K562 (cell line): ENCODE data around the gene RILP. TPM values are rescaled to one million over a fixed set of nuclear protein-coding genes. Genes with fewer than 3 reads are reported as not detected.
A peak's percentile ranks its signal among the peaks of the same experiment; 100 is the strongest.

ENCODE experiments used
- ARID1B ChIP-seq: fragments of 450-650 bp; IDR thresholded peaks from 2 replicates; pipeline ENCODE4 v1.6.1; 2016; ENCODE audit warnings: antibody characterized with exemption, mild to moderate bottlenecking, inconsistent platforms
- BCOR ChIP-seq: fragments of 450-650 bp; IDR thresholded peaks from 2 replicates; pipeline ENCODE4 v1.6.1; 2016
- BHLHE40 ChIP-seq: IDR thresholded peaks from 2 replicates; pipeline ENCODE4 v1.6.1; 2011; ENCODE audit warnings: low read length, improper control_type of control experiment
- CBFA2T2 ChIP-seq: fragments of 450-650 bp; conservative IDR thresholded peaks from 2 replicates; pipeline ENCODE4 v1.6.1; 2017; ENCODE audit warnings: mild to moderate bottlenecking
- CBFA2T3 ChIP-seq: fragments of 450-650 bp; IDR thresholded peaks from 2 replicates; pipeline ENCODE4 v1.6.1; 2017
- CREM ChIP-seq: IDR thresholded peaks from 2 replicates; pipeline ENCODE4 v1.6.1; 2014; ENCODE audit warnings: antibody characterized with exemption, low read depth
- EP300 ChIP-seq: IDR thresholded peaks from 2 replicates; pipeline ENCODE4 v1.6.1; 2012; ENCODE audit warnings: low read length, improper control_type of control experiment
- GATA2 ChIP-seq: sonication (generic); formaldehyde crosslinking; IDR thresholded peaks from 2 replicates; pipeline ENCODE4 v1.4.0; 2020; ENCODE audit warnings: mild to moderate bottlenecking, missing genetic modification reagents
- HBP1 ChIP-seq: fragments of 450-650 bp; formaldehyde crosslinking; IDR thresholded peaks from 2 replicates; pipeline ENCODE4 v1.4.0; 2022; ENCODE audit warnings: missing genetic modification characterization
- KDM1A ChIP-seq, 2 experiments: fragments of 450-650 bp; IDR thresholded peaks; 2 replicates each; pipeline ENCODE4 v1.6.1; 2016; ENCODE audit warnings: mild to moderate bottlenecking in 2 of 2
- L3MBTL2 ChIP-seq: fragments of 450-650 bp; IDR thresholded peaks from 2 replicates; pipeline ENCODE4 v1.6.1; 2016; ENCODE audit warnings: mild to moderate bottlenecking, moderate library complexity
- MAFG ChIP-seq: fragments of 450-650 bp; conservative IDR thresholded peaks from 2 replicates; pipeline ENCODE4 v1.6.1; 2016; ENCODE audit warnings: missing genetic modification characterization, missing compliant biosample characterization
- NCOR1 ChIP-seq: fragments of 450-650 bp; IDR thresholded peaks from 2 replicates; pipeline ENCODE4 v1.6.1; 2016; ENCODE audit warnings: mild to moderate bottlenecking, moderate library complexity
- NFIC ChIP-seq: fragments of 450-650 bp; IDR thresholded peaks from 2 replicates; pipeline ENCODE4 v1.6.1; 2017; ENCODE audit warnings: mild to moderate bottlenecking, inconsistent platforms
- RCOR1 ChIP-seq, 2 experiments: IDR thresholded peaks; 2 replicates each; pipeline ENCODE4 v1.6.1; 2012; ENCODE audit warnings: low read depth in 2 of 2, low read length in 2 of 2, borderline replicate concordance in 1 of 2, improper control_type of control experiment in 1 of 2
- SFPQ ChIP-seq: fragments of 200-400 bp; formaldehyde crosslinking; IDR thresholded peaks from 2 replicates; pipeline ENCODE4 v1.6.1; 2017; ENCODE audit warnings: mild to moderate bottlenecking, low read depth, low read length, moderate library complexity
- SMARCB1 ChIP-seq: IDR thresholded peaks from 2 replicates; pipeline ENCODE4 v1.6.1; 2011; ENCODE audit warnings: improper control_type of control experiment, low read depth; ENCODE audit not compliant: insufficient read length
- SOX6 ChIP-seq: fragments of 450-650 bp; IDR thresholded peaks from 2 replicates; pipeline ENCODE4 v1.6.1; 2014; ENCODE audit warnings: mild to moderate bottlenecking
- TAF15 ChIP-seq: fragments of 200-400 bp; formaldehyde crosslinking; IDR thresholded peaks from 2 replicates; pipeline ENCODE4 v1.6.1; 2017; ENCODE audit warnings: mild to moderate bottlenecking, low read depth, low read length, moderate library complexity
- TAL1 ChIP-seq: fragments of 450-650 bp; IDR thresholded peaks from 2 replicates; pipeline ENCODE4 v1.6.1; 2016; ENCODE audit warnings: mild to moderate bottlenecking
- TCF3 ChIP-seq: sonication (generic); formaldehyde crosslinking; IDR thresholded peaks from 2 replicates; pipeline ENCODE4 v1.4.0; 2020; ENCODE audit warnings: mild to moderate bottlenecking, missing genetic modification reagents
- TEAD4 ChIP-seq, 2 experiments: sonication (generic) in 1 of 2; formaldehyde crosslinking in 1 of 2; IDR thresholded peaks; 2 replicates each; pipeline versions ENCODE4 v1.6.1 to v1.8.0; 2012 to 2022; ENCODE audit warnings: borderline replicate concordance in 1 of 2, inconsistent platforms in 1 of 2, low read length in 1 of 2, mild to moderate bottlenecking in 1 of 2, missing genetic modification reagents in 1 of 2
- WHSC1 ChIP-seq: IDR thresholded peaks from one replicate; pipeline ENCODE4 v1.6.1; 2012; ENCODE audit warnings: low read length, control low read depth, inconsistent platforms
- ZNF316 ChIP-seq: fragments of 450-650 bp; IDR thresholded peaks from 2 replicates; pipeline ENCODE4 v1.6.1; 2016
- polyA plus RNA-seq, 8 experiments: library from polyadenylated mRNA; depleted of rRNA in 4 of 8; stranded (reverse) in 5 of 8; unstranded in 3 of 8; fragments of >200 nt; fragmentation: Nextera tagmentation in 2 of 8; fragmentation: Illumina TruSeq in 1 of 8; extraction: Ambion mirVana in 2 of 8; extraction: Trizol in 1 of 8; gene quantifications; 2 replicates each; pipeline versions ENCODE4 v1.2.1 to v1.2.3, GENCODE V29; 2011 to 2014; ENCODE audit warnings: inconsistent platforms in 1 of 8, missing spikeins in 1 of 8
- total RNA-seq, 7 experiments: library from RNA; depleted of rRNA in 6 of 7; stranded (reverse); fragments of >200 nt in 6 of 7; fragmentation: Illumina TruSeq in 2 of 7; extraction: Trizol in 2 of 7; gene quantifications; 2 replicates each; pipeline versions ENCODE4 v1.2.1 to v1.2.3, GENCODE V29; 2011 to 2021; ENCODE audit warnings: low replicate concordance in 1 of 7
- TF ChIP-seq, protein P1 (sequence below), 2 experiments: IDR thresholded peaks; 2 replicates each; pipeline ENCODE4 v1.6.1; 2011; ENCODE audit warnings: borderline replicate concordance in 1 of 2, control low read depth in 1 of 2, low read depth in 1 of 2, low read length in 1 of 2, mild to moderate bottlenecking in 1 of 2, mixed read lengths in 1 of 2, moderate library complexity in 1 of 2; ENCODE audit not compliant: insufficient read depth in 1 of 2, insufficient read length in 1 of 2, poor library complexity in 1 of 2, severe bottlenecking in 1 of 2; ENCODE audit errors: extremely low read depth in 1 of 2

RILP gene
- total and polyA plus RNA-seq, 9 of the 15 experiments (the other 6 are each of a cell fraction or from before 2014, with no cell fraction given), result 0.75 to 54.9 (median 27.8) TPM

GRCh38 chr17:1625581-1625980, 24.1 kb downstream of the RILP start (continued):
- TF ChIP-seq HBP1 (CRISPR knock-in tag) (no peak), TEAD4 (IDR thresholded peaks at IDR 0.05; ENCODE audit: low read length) (peak; percentile 68), TEAD4 (CRISPR knock-in tag; IDR thresholded peaks at IDR 0.05; ENCODE audit: borderline replicate concordance) (no peak), WHSC1 (no peak), TCF3 (CRISPR knock-in tag) (peak; percentile 75), SFPQ (no peak), SMARCB1 (no peak), TAL1 (peak; percentile 39; the same call in 1 of the 2 replicates), CREM (0 out of 2 replicates have a peak, but pooled peaks have one; percentile 10), MAFG (0 out of 2 replicates have a peak, but pooled peaks have one; percentile 13), NCOR1 (peak; percentile 39; the same call in 1 of the 2 replicates), L3MBTL2 (peak; percentile 76), ZNF316 (peak; percentile 17; the same call in 1 of the 2 replicates), EP300 (0 out of 2 replicates have a peak, but pooled peaks have one; percentile 9), CBFA2T2 (peak; percentile 54), ARID1B (peak; percentile 51), BHLHE40 (0 out of 2 replicates have a peak, but pooled peaks have one; percentile 26), RCOR1 (IDR thresholded peaks at IDR 0.05; ENCODE audit: borderline replicate concordance in 1 of 2, low read depth in 2 of 2, low read length in 2 of 2) (peak in 1 of 2 experiments; percentile 65; a peak in 1 of 4 replicates), CBFA2T3 (peak; percentile 84), BCOR (no peak), GATA2 (CRISPR knock-in tag) (0 out of 2 replicates have a peak, but pooled peaks have one; percentile 14), SOX6 (0 out of 2 replicates have a peak, but pooled peaks have one; percentile 9), TAF15 (no peak), NFIC (peak; percentile 17; the same call in 1 of the 2 replicates), KDM1A (IDR thresholded peaks at IDR 0.05) (peak; percentile 80 to 85; a peak in 3 of 4 replicates)
- TF ChIP-seq, protein P1, sequence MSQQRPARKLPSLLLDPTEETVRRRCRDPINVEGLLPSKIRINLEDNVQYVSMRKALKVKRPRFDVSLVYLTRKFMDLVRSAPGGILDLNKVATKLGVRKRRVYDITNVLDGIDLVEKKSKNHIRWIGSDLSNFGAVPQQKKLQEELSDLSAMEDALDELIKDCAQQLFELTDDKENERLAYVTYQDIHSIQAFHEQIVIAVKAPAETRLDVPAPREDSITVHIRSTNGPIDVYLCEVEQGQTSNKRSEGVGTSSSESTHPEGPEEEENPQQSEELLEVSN (IDR thresholded peaks at IDR 0.05; ENCODE audit: borderline replicate concordance in 1 of 2, extremely low read depth in 1 of 2, insufficient read depth in 1 of 2, insufficient read length in 1 of 2, low read depth in 1 of 2, low read length in 1 of 2, poor library complexity in 1 of 2, severe bottlenecking in 1 of 2), result peak; percentile 71 to 89
